HL-60/S4 treated with retinoic acid at 250 ng/mL for 4 days and 3 days (cell line): Measurements from ENCODE around the gene DCANP1.

ENCODE experiments used
- in situ Hi-C: fragments of 300-500 bp; cut with MboI; formaldehyde crosslinking; loops from 2 replicates; pipeline ENCODE4 v1.7.0; 2022; ENCODE audit warnings: low sequenced_read_pairs

DCANP1 gene

DNA sequence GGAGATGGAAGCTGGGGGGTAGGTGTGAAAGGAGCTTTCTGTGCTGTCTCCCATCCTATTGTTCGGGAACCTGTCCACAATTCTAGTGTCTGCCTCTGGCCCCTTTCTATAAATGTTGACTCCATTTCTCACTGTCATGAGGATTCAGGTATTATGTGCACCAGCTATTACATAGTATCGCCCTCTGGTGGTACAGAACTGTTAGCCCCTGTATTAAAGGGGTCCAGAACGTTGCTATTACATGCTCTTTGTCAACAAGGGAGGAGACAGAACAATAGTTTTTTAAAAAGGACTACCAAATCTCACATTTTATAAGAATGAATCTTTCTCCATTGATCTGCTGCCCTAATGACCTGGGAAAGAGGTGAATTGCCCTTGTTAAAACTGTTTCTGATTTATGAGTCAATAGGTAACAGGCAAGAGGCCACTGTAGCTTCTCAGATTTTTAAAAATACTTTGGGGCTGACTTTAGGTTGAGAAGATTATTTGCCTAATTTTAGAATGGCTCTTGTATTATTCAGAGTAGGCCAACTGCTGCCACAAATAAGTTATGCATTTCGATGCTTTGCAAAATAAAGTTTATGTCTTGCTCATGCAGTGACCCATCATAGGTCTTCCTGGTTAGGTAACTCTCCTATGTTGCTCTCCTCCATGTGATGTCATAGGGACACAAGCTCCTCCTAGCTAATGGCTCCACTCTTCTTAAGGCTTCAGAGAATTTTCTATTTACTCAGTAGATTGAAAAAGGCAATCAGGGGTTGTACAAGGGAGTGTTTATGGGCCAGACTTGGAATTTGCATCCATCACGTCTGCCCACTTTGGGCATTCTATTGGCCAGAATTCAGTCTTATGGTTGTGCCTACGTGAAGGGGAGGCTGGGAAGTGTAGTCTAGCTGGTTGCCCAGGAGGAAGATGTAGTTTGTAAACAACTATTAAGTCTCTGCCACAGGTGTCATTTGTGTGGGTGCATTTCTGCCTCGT, 20.8 kb downstream of the DCANP1 start:
- in situ Hi-C loops: no loop called here

DNA sequence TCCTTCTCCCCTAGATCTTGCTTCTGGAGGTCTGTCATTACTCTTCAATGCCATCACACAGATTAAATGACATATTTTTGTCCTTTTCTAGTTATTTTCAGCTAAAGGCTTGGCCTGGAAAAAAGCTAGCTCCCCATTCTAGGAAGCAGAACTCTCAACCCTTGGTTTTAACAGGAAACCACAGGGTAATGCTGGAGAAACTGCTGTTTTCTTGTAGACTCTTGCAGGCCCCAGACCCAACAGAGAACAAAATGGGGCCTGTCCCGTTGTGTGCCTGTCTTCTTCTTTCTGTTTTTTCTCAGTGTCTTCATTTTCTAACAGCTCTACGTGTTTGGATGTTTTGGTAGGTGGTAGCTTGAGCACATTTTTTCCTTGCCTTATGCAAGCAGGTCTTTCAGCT, 21.5 kb downstream of the DCANP1 start:
- in situ Hi-C loops: no loop called here

DNA sequence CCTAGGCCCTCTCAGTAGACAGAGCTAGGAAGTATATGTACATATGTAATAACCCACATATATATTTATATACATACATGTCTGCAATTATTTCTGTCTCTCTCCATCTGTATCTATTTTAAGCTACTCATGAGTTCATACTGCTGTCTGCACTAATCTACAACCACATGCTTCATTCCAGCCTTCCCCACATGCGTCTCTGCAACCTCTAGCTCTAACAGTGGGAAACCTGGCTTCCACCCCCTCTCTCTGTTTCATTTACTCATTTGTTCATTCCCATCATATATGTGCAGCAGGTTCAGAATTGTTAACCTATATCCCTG, 23.3 kb downstream of the DCANP1 start:
- in situ Hi-C loops: no loop called here

DNA sequence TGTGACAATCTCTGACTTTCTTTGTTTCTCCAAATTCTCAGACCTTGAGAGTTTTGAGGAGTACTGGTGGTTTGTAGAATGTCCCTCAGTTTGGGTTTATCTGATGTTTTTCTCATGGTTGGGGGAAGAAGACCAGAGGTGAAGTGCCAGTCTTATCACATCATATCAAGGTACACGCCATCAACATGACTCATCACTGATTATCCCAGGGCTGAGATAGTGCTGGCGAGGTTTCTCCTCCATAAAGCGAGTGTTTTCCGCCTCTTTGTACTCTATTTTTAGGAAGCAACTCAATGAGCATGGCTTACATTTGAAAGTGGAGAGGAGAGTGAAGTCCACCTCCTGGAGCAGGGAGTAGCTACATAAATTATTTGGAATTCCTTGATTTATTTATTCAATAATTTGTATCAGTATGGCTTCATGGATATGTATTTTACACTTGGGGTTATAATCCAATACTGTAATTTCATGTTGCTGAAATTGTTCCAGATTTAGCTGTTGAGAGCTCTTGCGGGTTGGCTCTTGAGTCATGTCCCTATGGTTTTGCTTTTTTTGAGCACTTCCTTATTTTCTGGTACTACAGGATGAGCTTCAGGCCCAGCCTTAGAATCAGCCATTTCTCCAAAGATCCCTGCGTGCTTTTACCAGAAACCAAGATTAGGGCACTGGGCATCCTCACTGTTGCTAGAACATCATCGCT, 23.9 kb downstream of the DCANP1 start:
- in situ Hi-C loops: no loop called here

DNA sequence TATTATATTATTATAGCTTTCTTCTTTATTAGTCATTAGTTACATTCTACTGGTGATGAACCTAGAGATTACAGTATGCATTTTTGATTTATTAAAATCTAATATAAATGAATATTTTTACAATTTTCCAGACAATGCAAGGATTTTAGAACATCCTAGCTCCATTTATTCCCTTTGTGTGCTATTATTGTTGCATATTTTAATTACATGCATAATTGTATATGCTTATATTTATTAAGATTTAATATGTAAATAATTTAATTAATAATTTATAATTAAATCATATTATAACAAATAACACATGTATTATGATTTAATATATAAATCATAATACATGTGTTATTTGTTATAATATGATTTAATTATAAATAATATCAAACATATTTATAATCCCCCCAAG, 24.7 kb downstream of the DCANP1 start:
- in situ Hi-C loops: no loop called here

DNA sequence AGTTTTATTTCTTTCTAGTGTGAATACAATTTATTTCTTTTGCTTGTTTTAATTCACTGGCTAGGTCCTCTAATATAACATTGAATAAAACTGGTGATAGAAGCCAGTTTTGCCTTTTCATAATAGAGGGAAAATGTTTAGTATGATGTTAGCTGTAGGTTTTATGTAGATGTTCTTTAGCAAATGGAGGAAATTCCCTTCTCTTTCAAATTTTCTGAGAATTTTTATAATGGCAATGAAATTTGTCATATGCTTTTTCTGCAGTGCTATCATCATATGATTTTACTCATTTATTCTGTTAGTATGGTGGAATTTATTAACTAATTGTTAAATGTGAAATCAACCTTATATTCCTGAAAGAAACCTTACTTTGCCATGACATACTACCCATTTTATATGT, 30.1 kb downstream of the DCANP1 start:
- in situ Hi-C loops: no loop called here

DNA sequence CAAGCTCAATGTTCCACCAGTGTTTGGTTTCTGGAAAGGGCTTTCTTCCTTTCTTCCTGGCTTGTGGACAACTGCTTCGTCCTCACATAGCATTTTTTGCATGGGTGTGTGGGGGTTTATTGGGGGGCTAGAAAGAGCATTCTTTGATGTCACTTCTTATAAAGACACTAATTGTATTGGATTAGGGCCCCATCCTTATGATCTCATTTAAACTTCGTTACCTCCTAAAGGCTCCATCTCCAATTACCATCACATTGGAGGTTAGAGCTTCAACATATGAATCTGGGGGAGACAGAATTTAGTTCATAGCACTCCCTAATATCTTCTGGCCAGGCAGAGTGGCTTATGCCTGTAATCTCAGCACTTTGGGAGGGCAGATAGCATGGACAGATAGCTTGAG, 42.1 kb downstream of the DCANP1 start:
- in situ Hi-C loops: no loop called here

DNA sequence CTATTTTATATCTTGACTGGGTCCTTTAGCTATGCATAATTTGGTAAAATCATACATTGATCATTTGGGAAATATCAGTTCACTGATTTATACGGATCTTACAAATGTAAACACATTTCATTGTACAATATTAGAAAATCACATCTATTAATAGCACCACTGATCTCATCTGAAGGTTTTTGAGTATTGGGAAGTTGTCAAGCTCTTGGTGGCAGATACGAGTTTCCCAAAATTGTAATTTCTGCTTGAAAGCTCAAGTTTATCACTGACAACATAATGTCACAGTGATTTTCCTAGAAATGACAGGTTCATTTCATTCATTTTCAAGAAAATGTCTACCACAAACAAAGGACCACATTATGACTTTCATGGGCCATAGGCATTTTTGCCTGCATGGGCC, 45.1 kb downstream of the DCANP1 start:
- in situ Hi-C loops: no loop called here

DNA sequence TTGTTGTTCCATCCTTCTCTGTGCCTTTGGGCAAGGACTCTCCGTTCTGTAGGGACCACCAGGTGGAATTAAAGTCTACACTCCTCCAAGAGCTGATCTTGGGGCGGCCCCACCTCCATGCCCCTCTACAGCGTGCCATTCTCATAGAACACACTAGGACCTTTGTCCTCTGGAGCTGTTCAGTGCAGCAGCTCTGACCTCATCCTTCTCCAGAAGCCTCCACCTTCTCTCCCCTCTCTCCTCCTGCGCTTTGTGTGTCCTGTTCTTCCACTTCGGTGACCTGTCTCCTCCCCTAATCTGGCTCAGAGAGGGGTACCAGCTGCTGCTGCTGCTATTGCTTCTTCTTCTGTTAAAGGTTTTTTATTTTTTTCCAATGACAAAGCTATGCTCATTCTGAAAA, 46.3 kb downstream of the DCANP1 start:
- in situ Hi-C loops: no loop called here

DNA sequence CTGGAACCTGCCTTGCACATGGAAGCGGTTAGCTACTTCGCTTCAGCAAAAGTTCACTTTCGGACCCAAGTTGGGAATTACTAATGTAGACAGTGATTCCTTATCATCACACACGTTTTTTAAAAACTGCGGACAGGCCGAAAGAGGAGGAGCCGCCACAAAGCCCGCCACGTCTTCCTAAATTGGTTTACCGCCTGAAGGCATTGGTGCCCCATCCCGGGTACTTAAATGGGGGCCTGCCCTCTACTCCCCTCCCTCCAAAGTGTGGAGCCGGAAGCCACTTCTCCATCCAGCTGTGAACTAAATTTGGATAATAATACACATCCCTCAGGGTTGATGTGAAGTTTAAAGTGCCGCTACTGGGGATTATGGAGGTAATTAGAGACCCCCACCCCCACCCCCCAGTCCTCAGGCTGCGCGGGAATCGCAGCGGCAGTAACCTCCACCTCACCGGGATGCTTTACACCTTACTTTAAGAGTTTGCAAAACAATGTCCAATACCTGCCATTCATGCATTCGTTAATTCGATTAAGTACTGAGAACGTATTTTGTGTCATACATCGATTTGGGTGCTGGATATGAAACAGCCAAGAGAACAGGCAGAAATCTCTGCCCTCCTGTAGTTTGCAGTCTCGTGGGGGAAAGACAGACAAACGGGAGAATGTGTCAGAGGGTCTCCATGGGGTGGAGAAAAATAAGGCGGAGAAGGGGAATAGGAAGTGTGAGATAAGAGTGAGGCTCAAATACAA, 47.2 kb downstream of the DCANP1 start:
- in situ Hi-C loops: no loop called here

DNA sequence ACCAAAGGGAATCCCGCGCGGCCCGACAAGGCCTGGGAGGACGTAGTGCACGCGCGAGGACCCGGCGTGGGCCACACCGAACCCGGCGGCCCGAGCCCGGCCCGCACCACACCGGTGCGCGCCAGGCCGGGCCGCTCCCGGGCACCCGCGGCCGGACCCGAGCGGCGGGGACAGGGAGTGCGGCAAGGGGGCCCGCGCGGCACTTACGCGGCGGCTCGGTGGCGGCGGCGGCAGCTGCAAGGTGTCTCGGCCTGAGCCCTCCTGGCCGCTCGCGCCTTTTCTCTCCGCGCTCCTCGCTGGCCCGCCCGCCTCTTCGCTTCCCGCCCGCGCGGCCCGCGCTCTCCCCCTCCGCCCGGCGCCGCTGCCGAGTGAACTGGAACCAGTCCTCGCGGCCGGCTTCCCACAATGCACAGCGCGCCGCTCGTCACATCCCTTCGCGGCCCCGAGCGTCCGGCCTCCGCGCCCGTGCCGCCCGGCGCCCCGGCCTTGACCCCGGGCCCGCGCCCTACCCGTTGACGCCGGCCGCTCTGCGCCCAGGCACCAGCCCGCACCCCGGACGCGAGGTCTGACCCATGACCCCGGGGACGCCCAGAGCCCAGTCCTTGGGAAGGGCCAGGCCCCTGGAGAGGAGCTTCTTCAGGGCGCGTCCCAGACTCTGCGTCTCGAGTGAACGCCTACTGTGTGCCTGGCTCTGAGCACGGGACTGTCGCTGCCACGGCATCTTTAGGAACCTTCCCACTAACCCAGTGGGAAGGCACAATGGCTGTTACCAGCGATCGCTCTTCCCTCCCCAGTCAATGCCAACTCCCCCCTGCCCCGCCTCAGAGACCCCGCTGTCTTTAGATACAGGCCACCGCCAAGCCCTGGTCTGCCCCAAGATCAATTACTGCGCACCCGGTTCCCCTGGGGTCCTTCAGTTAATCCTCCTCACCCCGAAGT, 48.0 kb downstream of the DCANP1 start, which contains the start of gene MACROH2A1:
MACROH2A1 (minus strand) TSS at position 377 of the 939 bp plus-strand sequence. CDS start 10,138 bp downstream, outside the sequence.
- in situ Hi-C loops: no loop called here

DNA sequence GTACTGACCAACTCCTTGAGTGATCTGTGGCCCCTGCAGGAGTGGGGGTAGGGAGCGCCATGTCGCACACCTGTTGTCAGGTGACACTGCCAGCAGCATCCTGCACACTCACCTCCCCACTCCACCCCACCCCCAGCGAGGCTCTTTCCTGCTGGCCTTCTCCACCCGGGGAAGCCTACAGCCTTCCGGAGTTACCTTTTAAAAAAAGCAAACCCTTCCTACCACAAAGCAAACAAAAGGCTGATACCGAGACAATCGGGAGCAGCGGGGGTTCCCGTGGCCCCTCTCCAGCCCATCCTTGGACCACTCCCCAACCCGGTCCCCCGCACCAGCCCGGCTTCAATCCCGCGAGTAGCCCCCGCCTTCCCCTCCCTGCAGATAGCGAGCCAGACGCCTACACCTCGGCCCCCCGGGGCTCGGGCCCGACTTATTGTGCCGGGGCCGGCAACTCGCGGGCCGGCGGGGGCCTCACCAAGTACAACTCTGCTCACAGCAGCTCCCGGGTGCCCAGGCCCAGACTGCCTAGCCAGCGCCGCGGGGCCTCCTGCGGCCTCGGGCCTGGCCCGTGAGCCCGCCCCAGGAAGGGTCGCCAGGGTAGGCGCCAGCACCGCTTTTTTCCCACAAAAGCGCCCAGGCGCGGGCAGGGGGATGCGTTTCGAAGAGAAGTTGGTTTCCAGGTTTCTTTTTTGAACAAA, 48.8 kb downstream of the DCANP1 start:
- in situ Hi-C loops: no loop called here

DNA sequence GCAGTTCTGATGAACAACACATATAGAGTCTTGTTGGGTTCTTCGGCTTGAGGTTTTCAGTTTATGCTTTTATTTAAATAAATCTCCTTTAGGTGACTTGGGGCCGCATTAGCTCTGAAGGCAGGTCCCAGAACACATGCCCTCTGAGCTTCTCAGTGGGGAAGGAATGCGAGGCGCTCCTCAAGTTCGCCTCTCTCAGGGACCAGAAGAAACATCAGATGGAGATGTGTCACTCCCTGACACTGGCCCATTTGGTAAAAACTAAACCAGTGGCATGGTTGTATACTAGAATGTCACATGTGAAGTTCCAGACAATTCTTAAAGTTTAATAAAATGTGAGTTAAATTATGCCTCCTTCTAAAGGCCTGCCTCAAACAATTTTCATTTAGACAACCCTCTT, 50.1 kb downstream of the DCANP1 start:
- in situ Hi-C loops: no loop called here

DNA sequence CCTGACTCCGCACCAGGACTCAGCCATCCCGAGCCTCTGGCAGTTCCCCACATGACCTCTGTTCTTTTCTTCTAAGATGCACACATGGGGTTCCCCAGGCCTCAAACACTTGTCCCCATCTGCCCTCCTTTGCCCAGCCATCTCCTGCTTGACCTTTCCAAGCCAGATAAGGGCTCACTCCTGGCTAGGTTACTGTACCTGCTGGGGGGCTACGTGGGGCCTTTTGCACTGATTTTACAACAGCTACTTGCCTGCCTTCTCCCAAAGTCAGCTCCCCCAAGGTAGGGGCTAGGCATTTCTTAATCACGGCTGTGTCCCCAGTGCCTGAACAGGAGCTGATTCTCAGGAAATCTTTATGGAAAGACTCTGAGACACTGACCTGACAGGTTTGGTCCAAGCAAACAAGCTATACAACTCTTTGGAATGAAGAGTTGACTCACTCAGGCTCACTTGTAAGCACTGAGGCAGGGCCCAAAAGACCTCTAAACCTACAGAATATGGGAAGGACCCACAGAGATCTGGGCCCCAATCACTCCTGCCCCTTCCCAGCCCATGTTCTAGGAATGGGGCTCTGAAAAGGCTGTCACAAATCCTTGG, 50.6 kb downstream of the DCANP1 start:
- in situ Hi-C loops: no loop called here

DNA sequence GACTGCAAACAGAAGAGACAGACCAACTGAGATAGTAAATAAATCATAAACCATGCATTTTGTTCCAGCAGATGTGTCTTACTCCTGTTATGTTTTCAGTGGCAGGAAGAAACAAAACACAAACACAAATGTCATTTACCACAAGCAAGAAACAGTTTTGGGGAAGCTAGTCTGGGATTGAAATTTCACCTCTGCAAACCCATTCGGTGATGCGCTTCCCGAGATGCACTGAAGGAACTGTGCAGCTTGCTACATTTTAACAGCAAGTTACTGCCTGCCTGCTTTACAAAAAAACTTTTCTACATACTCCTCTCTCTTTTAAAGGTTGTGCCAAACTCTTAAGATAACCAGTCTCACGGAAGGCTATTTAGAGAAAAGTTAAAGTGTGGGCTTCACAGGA, 51.3 kb downstream of the DCANP1 start:
- in situ Hi-C loops: no loop called here

DNA sequence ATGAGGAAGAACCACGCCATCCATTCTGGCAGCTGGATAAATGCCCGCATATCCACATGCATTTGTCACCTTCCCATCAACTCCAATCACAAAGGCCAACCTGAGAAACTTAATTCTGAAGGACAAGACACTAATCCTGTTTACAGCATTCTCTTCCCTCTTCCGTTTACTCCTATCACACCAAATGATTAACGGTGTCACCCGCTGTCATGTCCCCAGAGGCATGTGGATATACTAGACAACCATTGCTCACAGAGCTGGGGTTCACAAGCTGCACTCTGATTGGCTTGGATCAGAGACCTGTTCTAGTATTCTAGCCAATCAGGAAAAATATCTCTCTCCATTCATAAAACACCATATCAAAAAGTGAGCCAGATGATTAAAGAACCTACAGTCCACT, 51.7 kb downstream of the DCANP1 start:
- in situ Hi-C loops: no loop called here
